Gastrocnemius medialis (tissue), 4 donors: ENCODE measurements around the gene AGTPBP1. TPM values are rescaled to one million over a fixed set of nuclear protein-coding genes. Genes with fewer than 3 reads are reported as not detected.

Experiments
- ATAC-seq, 2 donors: fragments of 150-250 bp; one replicate each; pipeline ENCODE4 v1.9.1; 2016
- DNase-seq, 2 donors: peaks; one replicate each; pipeline ENCODE4 v3.0.0-alpha.2; 2019
- H3K27ac ChIP-seq, 4 donors: fragments of 200-600 bp; sonication (generic); 1 replicate in 1 of 4; 2 replicates in 3 of 4; pipeline ENCODE4 v1.5.1; 2016 to 2018; ENCODE audit warnings: mild to moderate bottlenecking in 2 of 4, moderate library complexity in 1 of 4
- H3K27me3 ChIP-seq, 3 donors: fragments of 200-600 bp; sonication (generic) in 2 of 3; 1 replicate in 1 of 3; 2 replicates in 2 of 3; pipeline versions ENCODE4 v1.5.1 to v1.6.0; 2016 to 2019; ENCODE audit warnings: mild to moderate bottlenecking in 1 of 3, moderate library complexity in 1 of 3
- H3K36me3 ChIP-seq, 2 donors: fragments of 200-600 bp; sonication (generic) in 1 of 2; one replicate each; pipeline ENCODE4 v1.5.1; 2017 to 2018
- H3K4me1 ChIP-seq, 2 donors: fragments of 200-600 bp; sonication (generic) in 1 of 2; one replicate each; pipeline ENCODE4 v1.5.1; 2016 to 2017; ENCODE audit warnings: mild to moderate bottlenecking in 2 of 2
- H3K4me3 ChIP-seq, 4 donors: fragments of 200-600 bp; sonication (generic) in 3 of 4; 1 replicate in 1 of 4; 2 replicates in 3 of 4; pipeline ENCODE4 v1.5.1; 2016 to 2019; ENCODE audit warnings: mild to moderate bottlenecking in 2 of 4
- H3K9me3 ChIP-seq, 3 donors: fragments of 200-600 bp; sonication (generic) in 2 of 3; 1 replicate in 1 of 3; 2 replicates in 2 of 3; pipeline ENCODE4 v1.5.1; 2016 to 2019
- POLR2A ChIP-seq, 2 donors: fragments of 450-650 bp; IDR thresholded peaks; one replicate each; pipeline ENCODE4 v1.6.1; 2017; ENCODE audit warnings: antibody characterized with exemption in 2 of 2, mild to moderate bottlenecking in 2 of 2, moderate library complexity in 2 of 2
- in situ Hi-C, 4 donors: fragments of 200-750 bp; cut with MboI; loops; one replicate each; pipeline versions ENCODE4 v1.15.0 to v1.8.0; 2017; ENCODE audit warnings: low sequenced_read_pairs in 4 of 4
- intact Hi-C: fragments of 100-400 bp; cut with DNase I; formaldehyde crosslinking; loops from one replicate; pipeline ENCODE4 v1.15.1; 2023; ENCODE audit warnings: low total_unique reads
- total RNA-seq, 4 donors: library from RNA; depleted of rRNA; stranded (reverse); fragments of >200 nt; gene quantifications; one replicate each; pipeline versions ENCODE4 v1.1.0 to v1.2.3, GENCODE V29; 2016
- TF ChIP-seq, protein P1 (sequence below), 5 experiments: fragments of 450-650 bp in 3 of 5; fragments of 200-600 bp in 2 of 5; sonication (generic) in 2 of 5; IDR thresholded peaks in 4 of 5; conservative IDR thresholded peaks in 1 of 5; 1 replicate in 4 of 5; 2 replicates in 1 of 5; pipeline ENCODE4 v1.5.1; 2016 to 2019; ENCODE audit warnings: antibody characterized with exemption in 5 of 5, mild to moderate bottlenecking in 3 of 5, moderate library complexity in 3 of 5

AGTPBP1 gene
- total RNA-seq, 4 donors from 2014 or later: 24.4 to 39.7 (median 31.8) TPM

DNA sequence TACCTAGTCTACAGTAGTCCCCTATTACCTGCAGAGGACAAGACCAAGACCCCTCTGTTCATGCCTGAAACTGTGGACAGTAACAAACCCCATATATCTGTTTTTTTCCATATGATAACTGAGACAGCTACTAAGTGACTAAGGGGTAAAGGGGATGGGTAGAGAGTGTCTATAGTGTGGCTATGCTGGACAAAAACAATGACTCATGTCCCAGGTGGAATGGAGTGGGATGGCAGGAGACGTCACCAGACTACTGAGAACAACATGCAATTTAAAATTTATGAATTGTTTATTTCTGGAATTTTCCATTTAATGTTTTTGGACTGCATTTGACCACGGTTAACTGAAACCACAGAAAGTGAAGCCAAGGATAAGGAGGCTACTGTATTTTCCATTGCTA, 171.8 kb downstream of the AGTPBP1 start:
- in situ Hi-C loops: no loop called here
- no peak overlapping the region for H3K4me3 ChIP-seq
- no peaks in the 10 kb centered on the region for H3K27me3 ChIP-seq
- no peaks in the 10 kb centered on the region for H3K4me1 ChIP-seq
- intact Hi-C loops: no loop called here
- no peak overlapping the region for H3K27ac ChIP-seq
- H3K9me3 ChIP-seq: no peaks in the 10 kb centered on the region
- ATAC-seq (no peak), DNase-seq (no peak)
- no peak for TF ChIP-seq POLR2A (IDR thresholded peaks at IDR 0.05)
- TF ChIP-seq, protein P1, sequence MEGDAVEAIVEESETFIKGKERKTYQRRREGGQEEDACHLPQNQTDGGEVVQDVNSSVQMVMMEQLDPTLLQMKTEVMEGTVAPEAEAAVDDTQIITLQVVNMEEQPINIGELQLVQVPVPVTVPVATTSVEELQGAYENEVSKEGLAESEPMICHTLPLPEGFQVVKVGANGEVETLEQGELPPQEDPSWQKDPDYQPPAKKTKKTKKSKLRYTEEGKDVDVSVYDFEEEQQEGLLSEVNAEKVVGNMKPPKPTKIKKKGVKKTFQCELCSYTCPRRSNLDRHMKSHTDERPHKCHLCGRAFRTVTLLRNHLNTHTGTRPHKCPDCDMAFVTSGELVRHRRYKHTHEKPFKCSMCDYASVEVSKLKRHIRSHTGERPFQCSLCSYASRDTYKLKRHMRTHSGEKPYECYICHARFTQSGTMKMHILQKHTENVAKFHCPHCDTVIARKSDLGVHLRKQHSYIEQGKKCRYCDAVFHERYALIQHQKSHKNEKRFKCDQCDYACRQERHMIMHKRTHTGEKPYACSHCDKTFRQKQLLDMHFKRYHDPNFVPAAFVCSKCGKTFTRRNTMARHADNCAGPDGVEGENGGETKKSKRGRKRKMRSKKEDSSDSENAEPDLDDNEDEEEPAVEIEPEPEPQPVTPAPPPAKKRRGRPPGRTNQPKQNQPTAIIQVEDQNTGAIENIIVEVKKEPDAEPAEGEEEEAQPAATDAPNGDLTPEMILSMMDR (IDR thresholded peaks at IDR 0.05 in 4 of 5, conservative IDR thresholded peaks at IDR 0.05 in 1 of 5): no peak
- no peaks in the 10 kb centered on the region for H3K36me3 ChIP-seq

DNA sequence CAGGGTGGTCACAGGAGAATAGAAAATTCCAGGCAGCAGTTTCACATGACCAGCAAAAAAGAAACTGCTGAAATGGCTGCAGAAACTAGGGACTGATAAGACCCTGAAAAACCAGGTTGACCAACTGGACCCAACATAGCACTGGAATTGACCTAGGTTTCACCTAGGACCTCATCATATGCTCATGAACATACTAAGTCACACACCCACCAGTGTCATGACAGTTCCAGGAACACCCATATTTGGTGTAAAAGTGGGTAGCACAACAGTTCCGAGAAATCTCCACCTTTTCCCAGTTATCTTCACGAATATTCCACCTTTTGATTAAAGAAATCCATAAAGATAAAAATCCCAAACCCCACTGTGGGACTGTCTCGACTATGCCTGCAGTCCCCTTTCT, 182.2 kb downstream of the AGTPBP1 start:
- in situ Hi-C loops (no loop called here), intact Hi-C loops (no loop called here)
- DNase-seq: no peak
- H3K4me1 ChIP-seq: no peaks in the 10 kb centered on the region
- ATAC-seq: no peak
- H3K9me3 ChIP-seq: no peaks in the 10 kb centered on the region
- H3K27me3 ChIP-seq: no peaks in the 10 kb centered on the region
- no peaks in the 10 kb centered on the region for H3K36me3 ChIP-seq
- no peak overlapping the region for H3K4me3 ChIP-seq
- TF ChIP-seq, protein P1 (IDR thresholded peaks at IDR 0.05 in 4 of 5, conservative IDR thresholded peaks at IDR 0.05 in 1 of 5): no peak
- no peak for TF ChIP-seq POLR2A (IDR thresholded peaks at IDR 0.05)
- no peak overlapping the region for H3K27ac ChIP-seq

DNA sequence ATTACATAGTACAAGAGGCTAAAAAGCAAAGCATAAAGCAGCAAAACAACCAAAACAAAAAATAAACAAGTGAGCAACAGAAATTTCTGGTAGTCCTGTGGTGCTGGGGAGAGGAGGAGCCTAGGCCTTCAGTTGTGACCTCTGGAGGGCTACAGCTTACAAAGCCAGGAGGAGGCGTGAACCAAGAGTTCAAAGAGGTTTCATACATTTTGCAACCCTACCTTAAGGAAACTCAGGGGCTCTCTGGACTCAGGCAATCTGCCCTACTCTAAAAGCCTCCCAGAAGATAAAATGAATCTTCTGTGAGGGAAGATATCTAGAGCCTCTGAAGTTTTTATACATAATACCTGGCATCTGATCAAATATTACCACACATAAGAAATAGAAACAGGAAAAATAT, 187.4 kb downstream of the AGTPBP1 start:
- Histone ChIP-seq H3K4me1 (no peaks in the 10 kb centered on the region), H3K27me3 (no peaks in the 10 kb centered on the region), H3K27ac (no peak overlapping the region), H3K4me3 (no peak overlapping the region), H3K9me3 (no peaks in the 10 kb centered on the region), H3K36me3 (no peaks in the 10 kb centered on the region)
- ATAC-seq: no peak
- intact Hi-C loops (no loop called here), in situ Hi-C loops (no loop called here)
- TF ChIP-seq, protein P1 (IDR thresholded peaks at IDR 0.05 in 4 of 5, conservative IDR thresholded peaks at IDR 0.05 in 1 of 5): no peak
- no peak for TF ChIP-seq POLR2A (IDR thresholded peaks at IDR 0.05)
- no peak for DNase-seq

DNA sequence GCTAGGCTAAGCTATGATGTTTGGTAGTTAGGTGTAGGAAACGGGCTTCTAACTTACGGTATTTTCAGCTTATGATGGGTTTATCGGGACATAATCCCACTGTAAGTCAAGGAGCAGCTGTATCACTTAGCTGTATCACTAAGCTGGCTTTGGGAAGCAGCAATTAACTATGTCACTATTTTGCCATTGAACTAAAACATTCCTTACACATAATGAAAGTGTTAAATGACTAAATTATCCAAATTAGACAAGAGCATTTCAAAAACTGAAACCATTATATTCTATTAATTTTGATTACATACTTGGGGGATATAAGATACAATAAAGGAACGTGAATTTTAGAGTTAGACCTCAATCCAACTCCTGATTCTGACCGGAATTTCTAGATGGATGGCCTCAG, 188.3 kb downstream of the AGTPBP1 start:
- in situ Hi-C loops (no loop called here), intact Hi-C loops (no loop called here)
- Histone ChIP-seq H3K9me3 (no peaks in the 10 kb centered on the region), H3K27ac (no peak overlapping the region), H3K27me3 (no peaks in the 10 kb centered on the region), H3K36me3 (no peaks in the 10 kb centered on the region), H3K4me3 (no peak overlapping the region), H3K4me1 (no peaks in the 10 kb centered on the region)
- no peak for ATAC-seq
- no peak for TF ChIP-seq POLR2A (IDR thresholded peaks at IDR 0.05)
- TF ChIP-seq, protein P1 (IDR thresholded peaks at IDR 0.05 in 4 of 5, conservative IDR thresholded peaks at IDR 0.05 in 1 of 5): no peak
- DNase-seq: no peak

DNA sequence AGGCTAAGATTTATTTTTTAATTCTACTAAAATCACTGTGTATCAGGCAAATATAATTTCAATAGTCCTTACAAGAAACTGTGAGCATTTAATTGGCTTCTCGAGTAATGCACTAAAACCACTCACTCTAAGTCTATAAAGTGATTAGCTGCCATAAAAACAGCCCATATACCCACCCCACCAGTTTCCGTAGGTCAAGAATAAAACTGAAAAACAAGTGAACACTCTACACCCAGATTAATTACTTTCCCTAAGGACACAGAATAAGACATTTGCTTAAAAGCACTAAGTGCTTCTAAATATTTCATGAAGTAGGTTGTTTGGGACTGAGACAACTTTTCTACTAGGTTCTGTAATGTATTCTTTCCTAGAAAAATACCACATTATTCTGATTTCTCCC, 194.2 kb downstream of the AGTPBP1 start:
- ATAC-seq: no peak
- in situ Hi-C loops: no loop called here

More for the DNA sequence above, 194.2 kb downstream of the AGTPBP1 start:
- Histone ChIP-seq H3K27me3 (no peaks in the 10 kb centered on the region), H3K27ac (no peak overlapping the region), H3K9me3 (no peaks in the 10 kb centered on the region), H3K4me3 (no peak overlapping the region), H3K4me1 (no peaks in the 10 kb centered on the region), H3K36me3 (no peaks in the 10 kb centered on the region)
- intact Hi-C loops: no loop called here
- DNase-seq: no peak
- no peak for TF ChIP-seq POLR2A (IDR thresholded peaks at IDR 0.05)
- TF ChIP-seq, protein P1 (IDR thresholded peaks at IDR 0.05 in 4 of 5, conservative IDR thresholded peaks at IDR 0.05 in 1 of 5): no peak
